B cell (primary cell): ENCODE measurements around the gene POLK. TPM values are rescaled to one million over a fixed set of nuclear protein-coding genes. Genes with fewer than 3 reads are reported as not detected.

ENCODE experiments used
- ATAC-seq: fragments of 200-7000 bp; cut with Tn5 transposase; one replicate; pipeline ENCODE4 v1.10.0; 2021; ENCODE audit warnings: low read depth, mild to moderate bottlenecking, moderate number of reproducible peaks, moderate library complexity
- CTCF ChIA-PET: fragments of 350-600 bp; sonication (Branson Sonifier 250); formaldehyde crosslinking; loops from one replicate; lab custom pipeline; 2021; ENCODE audit warnings: antibody characterized with exemption, inconsistent platforms; lab: Charles Lee
- POLR2A ChIA-PET: fragments of 350-600 bp; sonication (Branson Sonifier 250); formaldehyde crosslinking; loops from one replicate; lab custom pipeline; 2021; ENCODE audit warnings: antibody characterized with exemption; lab: Charles Lee
- DNase-seq: peaks from one replicate; pipeline ENCODE4 v3.0.0; 2013
- H2AFZ ChIP-seq: 2 replicates; pipeline ENCODE4 v1.6.1; 2012; ENCODE audit warnings: mild to moderate bottlenecking, low read depth, low read length; ENCODE audit not compliant: insufficient read depth, poor library complexity, severe bottlenecking
- H3K27ac ChIP-seq, 2 donors: 1 replicate in 1 of 2; 2 replicates in 1 of 2; pipeline ENCODE4 v1.5.1; 2012 to 2013; ENCODE audit warnings: low read length in 2 of 2, mild to moderate bottlenecking in 2 of 2, moderate library complexity in 1 of 2
- H3K27me3 ChIP-seq, 4 experiments: fragments of 200-600 bp in 1 of 4; sonication (generic) in 1 of 4; replicated peaks in 1 of 4; 1 replicate in 2 of 4; 2 replicates in 2 of 4; pipeline versions ENCODE4 v1.6.1 to v1.7.0; 2013 to 2016; ENCODE audit warnings: low read length in 3 of 4, mild to moderate bottlenecking in 2 of 4, mixed read lengths in 1 of 4, moderate library complexity in 1 of 4; ENCODE audit not compliant: insufficient read depth in 4 of 4, control insufficient read depth in 3 of 4; ENCODE audit errors: control extremely low read depth in 1 of 4
- H3K36me3 ChIP-seq, 2 experiments: replicated peaks in 1 of 2; 1 replicate in 1 of 2; 2 replicates in 1 of 2; pipeline versions ENCODE4 v1.6.1 to v1.7.1; 2013; ENCODE audit warnings: low read length in 1 of 2; ENCODE audit not compliant: insufficient read depth in 2 of 2, control insufficient read depth in 1 of 2; ENCODE audit errors: control extremely low read depth in 1 of 2, extremely low read depth in 1 of 2
- H3K4me1 ChIP-seq, 2 donors: fragments of 200-600 bp in 1 of 2; sonication (generic) in 1 of 2; 1 replicate in 1 of 2; 2 replicates in 1 of 2; pipeline versions ENCODE4 v1.5.1 to v1.6.1; 2013 to 2017; ENCODE audit warnings: low read length in 2 of 2; ENCODE audit not compliant: control insufficient read depth in 2 of 2, insufficient read depth in 2 of 2
- H3K4me2 ChIP-seq: replicated peaks from 2 replicates; pipeline ENCODE3; 2012; ENCODE audit warnings: mild to moderate bottlenecking, low read depth, low read length; ENCODE audit not compliant: poor library complexity, severe bottlenecking
- H3K4me3 ChIP-seq, 5 experiments: fragments of 200-600 bp in 1 of 5; sonication (generic) in 1 of 5; 1 replicate in 3 of 5; 2 replicates in 2 of 5; pipeline versions ENCODE4 v1.5.1 to v1.7.0; 2011 to 2016; ENCODE audit warnings: low read length in 4 of 5, mild to moderate bottlenecking in 4 of 5, low read depth in 2 of 5, control low read depth in 1 of 5, moderate library complexity in 1 of 5; ENCODE audit not compliant: insufficient read depth in 1 of 5; ENCODE audit errors: control extremely low read depth in 1 of 5, extremely low read depth in 1 of 5
- H3K79me2 ChIP-seq: fragments of 200-600 bp; sonication (generic); one replicate; pipeline ENCODE4 v1.6.0; 2016; ENCODE audit warnings: low read length; ENCODE audit not compliant: control insufficient read depth, insufficient read depth
- H3K9ac ChIP-seq: fragments of 200-600 bp; sonication (generic); 2 replicates; pipeline ENCODE4 v1.6.1; 2017; ENCODE audit warnings: mild to moderate bottlenecking, low read length, moderate library complexity
- H3K9me3 ChIP-seq, 3 donors: one replicate each; pipeline versions ENCODE4 v1.6.1 to v1.7.1; 2013; ENCODE audit warnings: low read length in 2 of 3; ENCODE audit not compliant: control insufficient read depth in 2 of 3, insufficient read depth in 1 of 3; ENCODE audit errors: control extremely low read depth in 1 of 3
- H4K20me1 ChIP-seq: 2 replicates; pipeline ENCODE4 v1.6.0; 2012; ENCODE audit warnings: mild to moderate bottlenecking, low read length; ENCODE audit not compliant: insufficient read depth, control insufficient read depth, poor library complexity, severe bottlenecking
- H3K27ac Mint-ChIP-seq: one replicate; pipeline ENCODE4 v1.8.0; 2021; ENCODE audit warnings: mixed read lengths
- H3K27me3 Mint-ChIP-seq: one replicate; pipeline ENCODE4 v1.8.0; 2021; ENCODE audit warnings: mixed read lengths
- H3K4me1 Mint-ChIP-seq: one replicate; pipeline ENCODE4 v1.8.0; 2021; ENCODE audit warnings: mixed read lengths
- H3K4me3 Mint-ChIP-seq: one replicate; pipeline ENCODE4 v1.8.0; 2021; ENCODE audit warnings: mixed read lengths
- H3K9me3 Mint-ChIP-seq: one replicate; pipeline ENCODE4 v1.8.0; 2022; ENCODE audit warnings: mixed read lengths; ENCODE audit not compliant: insufficient read depth
- CTCF ChIP-seq: fragments of 200-600 bp; IDR thresholded peaks from one replicate; pipeline ENCODE4 v1.8.0; 2022; ENCODE audit warnings: antibody characterized with exemption, mild to moderate bottlenecking
- EZH2 ChIP-seq: IDR thresholded peaks from 2 replicates; pipeline ENCODE4 v1.6.1; 2012; ENCODE audit warnings: borderline replicate concordance, low read depth, mild to moderate bottlenecking, moderate library complexity, low read length; ENCODE audit not compliant: insufficient read depth, poor library complexity, severe bottlenecking
- WGBS: methylation state at CpG from one replicate; pipeline ENCODE4 v1.1.5; 2013; ENCODE audit warnings: missing lambda C conversion rate; ENCODE audit not compliant: insufficient coverage; 5-methylcytosine and 5-hydroxymethylcytosine counted together
- intact Hi-C: fragments of 100-400 bp; cut with micrococcal nuclease; formaldehyde crosslinking; loops from one replicate; pipeline ENCODE4 v1.10.0; 2022
- polyA plus RNA-seq: library from polyadenylated mRNA; depleted of rRNA; stranded (reverse); fragments of >200 nt; gene quantifications from 2 replicates; pipeline ENCODE4 v1.2.3, GENCODE V29; 2012
- total RNA-seq, 2 donors: library from RNA; stranded (reverse); fragments of 120-200 nt in 1 of 2; gene quantifications; 1 replicate in 1 of 2; 2 replicates in 1 of 2; pipeline versions ENCODE4 v1.2.3 to v1.2.4, GENCODE V29; 2013 to 2022

POLK gene
- total and polyA plus RNA-seq, 2 donors (not counting 1 experiment from before 2014, with no cell fraction given), result 13.8 to 41.6 TPM

GRCh38 chr5:75626959-75627358 is 115.3 kb downstream of the POLK start:
- no peaks in the 10 kb centered on the region for H4K20me1 ChIP-seq
- Mint-ChIP-seq H3K27ac (no peak overlapping the region), H3K4me1 (no peaks in the 10 kb centered on the region), H3K9me3 (no peaks in the 10 kb centered on the region), H3K27me3 (no peaks in the 10 kb centered on the region), H3K4me3 (no peak overlapping the region)
- no peaks in the 10 kb centered on the region for H3K36me3 ChIP-seq
- H3K4me3 ChIP-seq, result no peak overlapping the region
- H3K9ac ChIP-seq, result no peak overlapping the region
- no peak overlapping the region for H2AFZ ChIP-seq
- intact Hi-C loops, result no loop called here
- no peak overlapping the region for H3K27ac ChIP-seq
- H3K4me1 ChIP-seq, result no peaks in the 10 kb centered on the region
- ChIA-PET POLR2A (no interaction called here), CTCF (no interaction called here)
- no peak overlapping the region for H3K4me2 ChIP-seq
- no peaks in the 10 kb centered on the region for H3K27me3 ChIP-seq
- no peak for ATAC-seq
- no peaks in the 10 kb centered on the region for H3K9me3 ChIP-seq
- DNase-seq, result no peak
- TF ChIP-seq CTCF (no peak), EZH2 (no peak)
- no peaks in the 10 kb centered on the region for H3K79me2 ChIP-seq

- WGBS, result no CpG with 5 or more reads among the region's 1 CpG
- no peak for TF ChIP-seq CTCF
- TF ChIP-seq EZH2, result no peak
- H3K4me3 ChIP-seq, result no peak overlapping the region
- H3K79me2 ChIP-seq, result no peaks in the 10 kb centered on the region
- no peak overlapping the region for H3K4me2 ChIP-seq
- H3K27ac ChIP-seq, result no peak overlapping the region
- H3K4me1 ChIP-seq, result no peaks in the 10 kb centered on the region
- H3K4me3 Mint-ChIP-seq, result no peak overlapping the region
- intact Hi-C loops, result no loop called here
- no peaks in the 10 kb centered on the region for H3K36me3 ChIP-seq
- no peaks in the 10 kb centered on the region for H4K20me1 ChIP-seq
- ChIA-PET CTCF (no interaction called here), POLR2A (no interaction called here)
- no peaks in the 10 kb centered on the region for H3K9me3 ChIP-seq
- no peaks in the 10 kb centered on the region for H3K4me1 Mint-ChIP-seq
- H3K27ac Mint-ChIP-seq, result no peak overlapping the region
- no peaks in the 10 kb centered on the region for H3K27me3 ChIP-seq
- H3K27me3 Mint-ChIP-seq, result no peaks in the 10 kb centered on the region
- DNase-seq, result no peak
- no peaks in the 10 kb centered on the region for H3K9me3 Mint-ChIP-seq
- no peak overlapping the region for H2AFZ ChIP-seq
- ATAC-seq, result no peak
- no peak overlapping the region for H3K9ac ChIP-seq
Measured at GRCh38 chr5:75627801-75628200, 116.1 kb downstream of the POLK start.
